Measurements from ENCODE around the gene MRC1. TPM values are rescaled to one million over a fixed set of nuclear protein-coding genes. Genes with fewer than 3 reads are reported as not detected.

Gene MRC1
- total RNA-seq, 5 donors from 2014 or later (not counting 1 experiment from before 2014, with no cell fraction given), result 0.53 to 0.76 (median 0.60) TPM; not detected in 2

GRCh38 chr10:17833656-17834055 is 24.5 kb downstream of the MRC1 start:
- Mint-ChIP-seq H3K36me3 (no peaks in the 10 kb centered on the region), H3K4me1 (peaks cover 0 to 2% (median 0%) of the 10 kb centered on the region in 3 donors), H3K9me3 (no peaks in the 10 kb centered on the region), H3K27me3 (peaks cover 6 to 8% of the 10 kb centered on the region in 2 donors), H3K4me3 (no peak overlapping the region), H3K27ac (no peak overlapping the region)
- Histone ChIP-seq H3K4me3 (ENCODE audit: control insufficient read depth in 1 of 2, extremely low read depth in 1 of 2, low read length in 1 of 2) (no peak overlapping the region), H3K36me3 (ENCODE audit: control insufficient read depth in 2 of 2, extremely low read depth in 1 of 2, insufficient read depth in 1 of 2, low read length in 1 of 2) (no peaks in the 10 kb centered on the region), H3K9me3 (no peaks in the 10 kb centered on the region), H3K4me1 (ENCODE audit: control insufficient read depth in 1 of 2, extremely low read depth in 1 of 2, insufficient read depth in 2 of 2, low read length in 2 of 2) (no peaks in the 10 kb centered on the region), H3K27ac (ENCODE audit: low read length) (no peak overlapping the region), H3K27me3 (replicated peaks in 1 of 2; ENCODE audit: control insufficient read depth in 2 of 2, extremely low read depth in 1 of 2, insufficient read depth in 2 of 2, low read length in 1 of 2) (peaks cover 0 to 3% of the 10 kb centered on the region in 2 experiments)
- CTCF ChIA-PET, result no interaction called here
- POLR2A ChIA-PET, result no interaction called here
- WGBS (ENCODE audit: insufficient coverage), result 93% methylated on average over 4 of the region's 6 CpGs
- DNase-seq (no peak), ATAC-seq (replicated peaks in 1 of 4) (no peak)

GRCh38 chr10:17835688-17836087 is 26.5 kb downstream of the MRC1 start:
- 88% methylated on average over 1 of the region's 1 CpG for WGBS (ENCODE audit: insufficient coverage)
- Mint-ChIP-seq H3K4me3 (no peak overlapping the region), H3K36me3 (no peaks in the 10 kb centered on the region), H3K9me3 (no peaks in the 10 kb centered on the region), H3K4me1 (peaks cover 0 to 2% (median 0%) of the 10 kb centered on the region in 3 donors), H3K27ac (no peak overlapping the region), H3K27me3 (peaks cover 6 to 8% of the 10 kb centered on the region in 2 donors)
- H3K4me1 ChIP-seq (ENCODE audit: control insufficient read depth in 1 of 2, extremely low read depth in 1 of 2, insufficient read depth in 2 of 2, low read length in 2 of 2), result no peaks in the 10 kb centered on the region
- peaks cover 0 to 3% of the 10 kb centered on the region in 2 experiments for H3K27me3 ChIP-seq (replicated peaks in 1 of 2; ENCODE audit: control insufficient read depth in 2 of 2, extremely low read depth in 1 of 2, insufficient read depth in 2 of 2, low read length in 1 of 2)
- H3K27ac ChIP-seq (ENCODE audit: low read length), result no peak overlapping the region
- POLR2A ChIA-PET, result interaction anchor here in 1 of 2 donors (0.5 kb wide), 1 partner anchor 130 kb away, joined by 4 read pairs; no protein-coding TSS in a partner anchor
- CTCF ChIA-PET, result no interaction called here
- no peaks in the 10 kb centered on the region for H3K36me3 ChIP-seq (ENCODE audit: control insufficient read depth in 2 of 2, extremely low read depth in 1 of 2, insufficient read depth in 1 of 2, low read length in 1 of 2)
- ATAC-seq (replicated peaks in 1 of 4), result no peak
- H3K9me3 ChIP-seq, result no peaks in the 10 kb centered on the region
- H3K4me3 ChIP-seq (ENCODE audit: control insufficient read depth in 1 of 2, extremely low read depth in 1 of 2, low read length in 1 of 2), result no peak overlapping the region
- no peak for DNase-seq

- H3K27me3 Mint-ChIP-seq, result peaks cover 6 to 8% of the 10 kb centered on the region in 2 donors
- POLR2A ChIA-PET, result no interaction called here
- no peak overlapping the region for H3K4me3 ChIP-seq (ENCODE audit: control insufficient read depth in 1 of 2, extremely low read depth in 1 of 2, low read length in 1 of 2)
- no peaks in the 10 kb centered on the region for H3K9me3 ChIP-seq
- 75% methylated on average over 7 of the region's 8 CpGs for WGBS (ENCODE audit: insufficient coverage)
- DNase-seq (no peak), ATAC-seq (replicated peaks in 1 of 4) (no peak)
- peaks cover 0 to 2% (median 0%) of the 10 kb centered on the region in 3 donors for H3K4me1 Mint-ChIP-seq
- H3K9me3 Mint-ChIP-seq, result no peaks in the 10 kb centered on the region
- no peaks in the 10 kb centered on the region for H3K36me3 ChIP-seq (ENCODE audit: control insufficient read depth in 2 of 2, extremely low read depth in 1 of 2, insufficient read depth in 1 of 2, low read length in 1 of 2)
- H3K27me3 ChIP-seq (replicated peaks in 1 of 2; ENCODE audit: control insufficient read depth in 2 of 2, extremely low read depth in 1 of 2, insufficient read depth in 2 of 2, low read length in 1 of 2), result peaks cover 0 to 3% of the 10 kb centered on the region in 2 experiments
- H3K27ac ChIP-seq (ENCODE audit: low read length), result no peak overlapping the region
- H3K36me3 Mint-ChIP-seq, result no peaks in the 10 kb centered on the region
- no peak overlapping the region for H3K27ac Mint-ChIP-seq
- no peaks in the 10 kb centered on the region for H3K4me1 ChIP-seq (ENCODE audit: control insufficient read depth in 1 of 2, extremely low read depth in 1 of 2, insufficient read depth in 2 of 2, low read length in 2 of 2)
- H3K4me3 Mint-ChIP-seq, result no peak overlapping the region
- CTCF ChIA-PET, result no interaction called here
Measured at GRCh38 chr10:17836942-17837341, 27.8 kb downstream of the MRC1 start.

GRCh38 chr10:17838080-17838648 is 29.0 kb downstream of the MRC1 start:
- Histone ChIP-seq H3K4me3 (ENCODE audit: control insufficient read depth in 1 of 2, extremely low read depth in 1 of 2, low read length in 1 of 2) (no peak overlapping the region), H3K9me3 (no peaks in the 10 kb centered on the region), H3K27me3 (replicated peaks in 1 of 2; ENCODE audit: control insufficient read depth in 2 of 2, extremely low read depth in 1 of 2, insufficient read depth in 2 of 2, low read length in 1 of 2) (peaks cover 0 to 2% of the 10 kb centered on the region in 2 experiments), H3K4me1 (ENCODE audit: control insufficient read depth in 1 of 2, extremely low read depth in 1 of 2, insufficient read depth in 2 of 2, low read length in 2 of 2) (no peaks in the 10 kb centered on the region), H3K36me3 (ENCODE audit: control insufficient read depth in 2 of 2, extremely low read depth in 1 of 2, insufficient read depth in 1 of 2, low read length in 1 of 2) (no peaks in the 10 kb centered on the region), H3K27ac (ENCODE audit: low read length) (no peak overlapping the region)
- WGBS (ENCODE audit: insufficient coverage), result 0% methylated on average over 1 of the region's 9 CpGs
- no peaks in the 10 kb centered on the region for H3K9me3 Mint-ChIP-seq
- no peaks in the 10 kb centered on the region for H3K36me3 Mint-ChIP-seq
- no peak overlapping the region for H3K27ac Mint-ChIP-seq
- ATAC-seq (replicated peaks in 1 of 4), result no peak
- H3K27me3 Mint-ChIP-seq, result peaks cover 6 to 8% of the 10 kb centered on the region in 2 donors
- no peak for DNase-seq
- H3K4me1 Mint-ChIP-seq, result peaks cover 0 to 2% (median 0%) of the 10 kb centered on the region in 3 donors
- ChIA-PET CTCF (interaction anchor here in 1 of 2 donors (0.6 kb wide), 1 partner anchor 1686 kb away, joined by 3 read pairs; no protein-coding TSS in a partner anchor), POLR2A (no interaction called here)
- no peak overlapping the region for H3K4me3 Mint-ChIP-seq

- CTCF ChIA-PET, result no interaction called here
- H3K27ac ChIP-seq (ENCODE audit: low read length), result no peak overlapping the region
- no peak overlapping the region for H3K4me3 Mint-ChIP-seq
- ATAC-seq (replicated peaks in 1 of 4) (no peak), DNase-seq (no peak)
- no peaks in the 10 kb centered on the region for H3K9me3 ChIP-seq
- no CpG with 5 or more reads among the region's 1 CpG for WGBS (ENCODE audit: insufficient coverage)
- no peaks in the 10 kb centered on the region for H3K4me1 ChIP-seq (ENCODE audit: control insufficient read depth in 1 of 2, extremely low read depth in 1 of 2, insufficient read depth in 2 of 2, low read length in 2 of 2)
- no peak overlapping the region for H3K27ac Mint-ChIP-seq
- POLR2A ChIA-PET, result no interaction called here
- peaks cover 6 to 17% of the 10 kb centered on the region in 2 donors for H3K27me3 Mint-ChIP-seq
- H3K36me3 Mint-ChIP-seq, result no peaks in the 10 kb centered on the region
- H3K4me1 Mint-ChIP-seq, result peaks cover 0 to 2% (median 0%) of the 10 kb centered on the region in 3 donors
- no peaks in the 10 kb centered on the region for H3K36me3 ChIP-seq (ENCODE audit: control insufficient read depth in 2 of 2, extremely low read depth in 1 of 2, insufficient read depth in 1 of 2, low read length in 1 of 2)
- no peak overlapping the region for H3K4me3 ChIP-seq (ENCODE audit: control insufficient read depth in 1 of 2, extremely low read depth in 1 of 2, low read length in 1 of 2)
- no peaks in the 10 kb centered on the region for H3K27me3 ChIP-seq (replicated peaks in 1 of 2; ENCODE audit: control insufficient read depth in 2 of 2, extremely low read depth in 1 of 2, insufficient read depth in 2 of 2, low read length in 1 of 2)
- H3K9me3 Mint-ChIP-seq, result no peaks in the 10 kb centered on the region
Measured at GRCh38 chr10:17841050-17841449, 31.9 kb downstream of the MRC1 start.

- ChIA-PET POLR2A (no interaction called here), CTCF (no interaction called here)
- Histone ChIP-seq H3K9me3 (no peaks in the 10 kb centered on the region), H3K4me1 (ENCODE audit: control insufficient read depth in 1 of 2, extremely low read depth in 1 of 2, insufficient read depth in 2 of 2, low read length in 2 of 2) (no peaks in the 10 kb centered on the region), H3K36me3 (ENCODE audit: control insufficient read depth in 2 of 2, extremely low read depth in 1 of 2, insufficient read depth in 1 of 2, low read length in 1 of 2) (no peaks in the 10 kb centered on the region), H3K27ac (ENCODE audit: low read length) (no peak overlapping the region), H3K27me3 (replicated peaks in 1 of 2; ENCODE audit: control insufficient read depth in 2 of 2, extremely low read depth in 1 of 2, insufficient read depth in 2 of 2, low read length in 1 of 2) (no peaks in the 10 kb centered on the region), H3K4me3 (ENCODE audit: control insufficient read depth in 1 of 2, extremely low read depth in 1 of 2, low read length in 1 of 2) (no peak overlapping the region)
- ATAC-seq (replicated peaks in 1 of 4) (no peak), DNase-seq (no peak)
- no peak overlapping the region for H3K27ac Mint-ChIP-seq
- H3K4me1 Mint-ChIP-seq, result no peaks in the 10 kb centered on the region
- H3K9me3 Mint-ChIP-seq, result no peaks in the 10 kb centered on the region
- WGBS (ENCODE audit: insufficient coverage), result no CpG with 5 or more reads among the region's 5 CpGs
- H3K27me3 Mint-ChIP-seq, result peaks cover 11 to 14% of the 10 kb centered on the region in 2 donors
- no peaks in the 10 kb centered on the region for H3K36me3 Mint-ChIP-seq
- H3K4me3 Mint-ChIP-seq, result no peak overlapping the region
Measured at GRCh38 chr10:17842641-17843040, 33.5 kb downstream of the MRC1 start.
